WERI-Rb-1 (cell line): Measurements from ENCODE around the gene SYCE3.

ENCODE experiments used
- DNase-seq: peaks from one replicate; pipeline ENCODE4 v3.0.0-alpha.2; 2020
- H3K27ac ChIP-seq: fragments of 250-450 bp; sonication (Bioruptor Pico); 2 replicates; pipeline ENCODE4 v1.5.1; 2020; ENCODE audit warnings: mild to moderate bottlenecking, moderate library complexity
- H3K27me3 ChIP-seq: fragments of 250-450 bp; sonication (Bioruptor Pico); 2 replicates; pipeline ENCODE4 v1.5.1; 2021; ENCODE audit warnings: mild to moderate bottlenecking, low read depth, moderate library complexity; ENCODE audit not compliant: insufficient read depth, severe bottlenecking
- H3K36me3 ChIP-seq: fragments of 250-450 bp; sonication (Bioruptor Pico); 2 replicates; pipeline ENCODE4 v1.5.1; 2020; ENCODE audit warnings: mild to moderate bottlenecking, moderate library complexity
- H3K4me3 ChIP-seq: 2 replicates; pipeline ENCODE4 v1.5.1; 2011; ENCODE audit warnings: low read depth, mild to moderate bottlenecking, control low read depth, low read length
- H3K9me3 ChIP-seq: fragments of 250-450 bp; sonication (Bioruptor Pico); 2 replicates; pipeline ENCODE4 v1.5.1; 2021; ENCODE audit warnings: mild to moderate bottlenecking, moderate library complexity; ENCODE audit not compliant: severe bottlenecking
- CTCF ChIP-seq: IDR thresholded peaks from 2 replicates; pipeline ENCODE4 v1.5.1; 2011; ENCODE audit warnings: low read depth, mild to moderate bottlenecking, control low read depth, inconsistent platforms, low read length

Gene SYCE3

GRCh38 chr22:50504369-50505211 is 58.1 kb downstream of the SYCE3 start:
- H3K27ac ChIP-seq = no peak overlapping the region
- no peak overlapping the region for H3K4me3 ChIP-seq
- H3K27me3 ChIP-seq = no peaks in the 10 kb centered on the region
- H3K9me3 ChIP-seq = no peaks in the 10 kb centered on the region
- DNase-seq = no peak
- TF ChIP-seq CTCF = no peak
- H3K36me3 ChIP-seq = peaks cover 37% of the 10 kb centered on the region

GRCh38 chr22:50503475-50504145 is 59.1 kb downstream of the SYCE3 start:
- no peak for DNase-seq
- Histone ChIP-seq H3K9me3 (no peaks in the 10 kb centered on the region), H3K4me3 (no peak overlapping the region), H3K36me3 (peaks cover 32% of the 10 kb centered on the region), H3K27ac (no peak overlapping the region), H3K27me3 (no peaks in the 10 kb centered on the region)
- TF ChIP-seq CTCF = 0 out of 2 replicates have a peak, but pooled peaks have one; percentile 20

DNA sequence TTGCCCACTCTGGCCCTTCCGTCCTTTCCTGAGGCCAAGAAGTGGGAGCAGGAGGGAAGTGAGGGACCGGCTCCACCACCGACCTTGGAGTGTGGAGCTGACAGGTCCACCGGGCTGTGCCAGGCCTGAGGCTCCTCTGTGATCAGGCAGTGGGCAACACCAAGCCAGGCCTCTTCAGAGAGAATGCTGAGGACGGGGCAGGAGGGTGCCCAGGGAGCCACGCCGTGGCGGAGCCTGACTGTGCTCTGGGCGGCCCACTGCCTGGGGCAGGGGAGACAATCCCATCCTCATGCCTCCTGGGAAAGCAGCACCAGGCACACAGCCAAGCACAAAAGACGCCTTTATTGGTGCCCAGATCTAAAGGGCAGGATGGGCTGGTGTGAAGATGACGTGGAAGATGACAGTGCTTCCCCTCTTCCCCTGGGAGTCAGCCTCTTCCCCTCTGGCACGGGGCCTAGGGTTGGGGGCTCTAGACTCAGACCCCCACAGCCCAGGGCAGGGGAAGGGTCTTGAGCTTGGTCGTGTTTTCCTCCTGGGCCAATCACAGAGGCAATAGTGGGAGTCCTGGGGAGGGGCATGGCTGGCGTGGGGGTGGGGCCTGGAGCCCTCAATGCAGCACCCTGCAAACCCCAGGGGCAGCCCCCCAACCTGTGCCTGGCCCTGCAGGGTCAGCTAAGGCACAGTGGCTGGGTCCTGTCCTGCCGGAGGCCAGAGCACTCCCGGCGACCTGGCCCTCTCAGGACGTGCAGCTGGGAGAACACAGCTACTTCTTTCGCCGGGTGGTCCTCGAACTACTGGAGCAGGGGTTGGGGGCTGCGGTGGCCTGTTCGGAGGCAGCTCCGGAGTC is 59.9 kb downstream of the SYCE3 start:
- peaks cover 32% of the 10 kb centered on the region for H3K36me3 ChIP-seq
- no peak for DNase-seq
- H3K9me3 ChIP-seq = no peaks in the 10 kb centered on the region
- no peak for TF ChIP-seq CTCF
- H3K4me3 ChIP-seq = no peak overlapping the region
- no peak overlapping the region for H3K27ac ChIP-seq
- no peaks in the 10 kb centered on the region for H3K27me3 ChIP-seq

GRCh38 chr22:50502096-50502495 is 60.6 kb downstream of the SYCE3 start:
- TF ChIP-seq CTCF = no peak
- Histone ChIP-seq H3K27ac (no peak overlapping the region), H3K4me3 (no peak overlapping the region), H3K9me3 (no peaks in the 10 kb centered on the region), H3K27me3 (no peaks in the 10 kb centered on the region), H3K36me3 (peaks cover 32% of the 10 kb centered on the region)
- no peak for DNase-seq
